Trophoblast cell (in vitro differentiated cells and primary cell): ENCODE results near the gene SYNPR.
A peak's percentile ranks its signal among the peaks of the same experiment; 100 is the strongest.

Source experiments
- DNase-seq, 2 donors: peaks; one replicate each; pipeline ENCODE4 v3.0.0-alpha.2; 2016
- H2AFZ ChIP-seq: 2 replicates; pipeline ENCODE4 v1.6.1; 2013; ENCODE audit warnings: low read length, moderate library complexity, mild to moderate bottlenecking; ENCODE audit not compliant: insufficient read depth, poor library complexity
- H2AK5ac ChIP-seq: 2 replicates; pipeline ENCODE4 v1.6.1; 2013; ENCODE audit warnings: mild to moderate bottlenecking, low read length
- H2BK120ac ChIP-seq: 2 replicates; pipeline ENCODE4 v1.6.1; 2013; ENCODE audit warnings: low read length, mild to moderate bottlenecking, moderate library complexity; ENCODE audit not compliant: insufficient read depth, poor library complexity
- H2BK12ac ChIP-seq: 2 replicates; pipeline ENCODE4 v1.6.1; 2013; ENCODE audit warnings: mild to moderate bottlenecking, low read length, moderate library complexity
- H2BK5ac ChIP-seq: 2 replicates; pipeline ENCODE4 v1.6.1; 2013; ENCODE audit warnings: low read length, low read depth, moderate library complexity, mild to moderate bottlenecking; ENCODE audit not compliant: poor library complexity
- H3K14ac ChIP-seq: 2 replicates; pipeline ENCODE4 v1.6.1; 2013; ENCODE audit warnings: mild to moderate bottlenecking, low read length
- H3K18ac ChIP-seq: 2 replicates; pipeline ENCODE4 v1.6.1; 2013; ENCODE audit warnings: mild to moderate bottlenecking, low read length
- H3K23ac ChIP-seq: 2 replicates; pipeline ENCODE4 v1.6.1; 2013; ENCODE audit warnings: low read length
- H3K27ac ChIP-seq: 2 replicates; pipeline ENCODE4 v1.5.1; 2013; ENCODE audit warnings: low read depth, mild to moderate bottlenecking, inconsistent platforms, low read length, moderate library complexity
- H3K27me3 ChIP-seq: 2 replicates; pipeline ENCODE4 v1.6.1; 2013; ENCODE audit warnings: inconsistent platforms, mild to moderate bottlenecking, low read length, moderate library complexity; ENCODE audit not compliant: insufficient read depth
- H3K36me3 ChIP-seq, 2 experiments: 1 replicate in 1 of 2; 2 replicates in 1 of 2; pipeline ENCODE4 v1.6.1; 2013; ENCODE audit warnings: low read length in 2 of 2, mild to moderate bottlenecking in 2 of 2, moderate library complexity in 1 of 2; ENCODE audit not compliant: insufficient read depth in 2 of 2, control insufficient read depth in 1 of 2
- H3K4ac ChIP-seq: 2 replicates; pipeline ENCODE4 v1.6.1; 2013; ENCODE audit warnings: low read depth, mild to moderate bottlenecking, low read length, moderate library complexity
- H3K4me1 ChIP-seq, 2 experiments: 1 replicate in 1 of 2; 2 replicates in 1 of 2; pipeline ENCODE4 v1.6.1; 2013; ENCODE audit warnings: low read length in 2 of 2, mild to moderate bottlenecking in 2 of 2, moderate library complexity in 1 of 2; ENCODE audit not compliant: insufficient read depth in 2 of 2, control insufficient read depth in 1 of 2
- H3K4me2 ChIP-seq: 2 replicates; pipeline ENCODE4 v1.6.1; 2013; ENCODE audit warnings: inconsistent platforms, mild to moderate bottlenecking, low read length, moderate library complexity
- H3K4me3 ChIP-seq: 2 replicates; pipeline ENCODE4 v1.5.1; 2013; ENCODE audit warnings: mild to moderate bottlenecking, low read depth, low read length, inconsistent platforms
- H3K79me1 ChIP-seq: one replicate; pipeline ENCODE4 v1.6.1; 2013; ENCODE audit warnings: low read length
- H3K79me2 ChIP-seq: 2 replicates; pipeline ENCODE4 v1.6.1; 2013; ENCODE audit warnings: low read length, mild to moderate bottlenecking; ENCODE audit not compliant: control insufficient read depth, insufficient read depth, poor library complexity
- H3K9ac ChIP-seq: 2 replicates; pipeline ENCODE4 v1.6.1; 2013; ENCODE audit warnings: mild to moderate bottlenecking, low read length
- H3K9me3 ChIP-seq: 2 replicates; pipeline ENCODE4 v1.6.1; 2013; ENCODE audit warnings: low read depth, mild to moderate bottlenecking, control low read depth, inconsistent platforms, low read length; ENCODE audit not compliant: insufficient read depth
- H4K12ac ChIP-seq: 2 replicates; pipeline ENCODE4 v1.6.1; 2013; ENCODE audit warnings: low read depth, mild to moderate bottlenecking, low read length, moderate library complexity
- H4K8ac ChIP-seq: 2 replicates; pipeline ENCODE4 v1.6.1; 2013; ENCODE audit warnings: low read depth, mild to moderate bottlenecking, low read length, moderate library complexity
- H4K91ac ChIP-seq: one replicate; pipeline ENCODE4 v1.6.1; 2013; ENCODE audit warnings: low read depth, mild to moderate bottlenecking, low read length, moderate library complexity
- WGBS: extraction: QIAGEN DNeasy Blood & Tissue Kit; methylation state at CpG from one replicate; pipeline ENCODE4 v1.1.7; 2013; ENCODE audit warnings: missing lambda C conversion rate; ENCODE audit not compliant: insufficient read length, insufficient coverage; ENCODE audit errors: extremely low coverage; 5-methylcytosine and 5-hydroxymethylcytosine counted together

SYNPR gene

GRCh38 chr3:63331520-63331919 is 53.4 kb downstream of the SYNPR start:
- Histone ChIP-seq H4K8ac (no peak overlapping the region), H2AK5ac (no peak overlapping the region), H3K4me2 (no peak overlapping the region), H3K9ac (no peak overlapping the region), H3K14ac (no peak overlapping the region), H3K79me1 (no peaks in the 10 kb centered on the region), H3K9me3 (no peaks in the 10 kb centered on the region), H3K4me1 (no peaks in the 10 kb centered on the region), H3K36me3 (no peaks in the 10 kb centered on the region), H2BK5ac (no peak overlapping the region), H2BK12ac (no peak overlapping the region), H2BK120ac (no peak overlapping the region), H3K4ac (no peak overlapping the region), H4K12ac (no peak overlapping the region), H2AFZ (no peak overlapping the region), H3K27ac (no peak overlapping the region), H4K91ac (no peak overlapping the region), H3K4me3 (no peak overlapping the region), H3K23ac (no peak overlapping the region), H3K18ac (no peak overlapping the region), H3K27me3 (no peaks in the 10 kb centered on the region), H3K79me2 (no peaks in the 10 kb centered on the region)
- DNase-seq: no peak
- no CpG with 5 or more reads among the region's 3 CpGs for WGBS

GRCh38 chr3:63333815-63334214 is 55.7 kb downstream of the SYNPR start:
- Histone ChIP-seq H3K4me3 (no peak overlapping the region), H3K4me2 (no peak overlapping the region), H4K8ac (no peak overlapping the region), H2AFZ (no peak overlapping the region), H3K9ac (no peak overlapping the region), H3K79me2 (no peaks in the 10 kb centered on the region), H2BK12ac (no peak overlapping the region), H4K12ac (no peak overlapping the region), H3K79me1 (no peaks in the 10 kb centered on the region), H4K91ac (no peak overlapping the region), H2BK5ac (no peak overlapping the region), H3K27ac (no peak overlapping the region), H2BK120ac (no peak overlapping the region), H3K36me3 (no peaks in the 10 kb centered on the region), H3K9me3 (no peaks in the 10 kb centered on the region), H3K18ac (no peak overlapping the region), H3K4me1 (no peaks in the 10 kb centered on the region), H3K14ac (no peak overlapping the region), H3K23ac (no peak overlapping the region), H3K4ac (no peak overlapping the region), H3K27me3 (no peaks in the 10 kb centered on the region), H2AK5ac (no peak overlapping the region)
- WGBS: no CpG with 5 or more reads among the region's 1 CpG
- DNase-seq: peak in 1 of 2 donors; percentile 34

GRCh38 chr3:63338351-63338750 is 60.2 kb downstream of the SYNPR start:
- Histone ChIP-seq H3K4me2 (no peak overlapping the region), H2AFZ (no peak overlapping the region), H3K9ac (no peak overlapping the region), H2AK5ac (no peak overlapping the region), H3K14ac (no peak overlapping the region), H4K8ac (no peak overlapping the region), H3K23ac (no peak overlapping the region), H3K36me3 (no peaks in the 10 kb centered on the region), H3K79me1 (peaks cover 3% of the 10 kb centered on the region), H2BK5ac (no peak overlapping the region), H4K91ac (no peak overlapping the region), H2BK12ac (no peak overlapping the region), H2BK120ac (no peak overlapping the region), H3K27me3 (no peaks in the 10 kb centered on the region), H3K4ac (no peak overlapping the region), H3K27ac (no peak overlapping the region), H3K4me3 (no peak overlapping the region), H3K9me3 (no peaks in the 10 kb centered on the region), H4K12ac (no peak overlapping the region), H3K18ac (no peak overlapping the region), H3K79me2 (no peaks in the 10 kb centered on the region), H3K4me1 (peaks cover 2% of the 10 kb centered on the region in 2 experiments)
- DNase-seq: no peak
- WGBS: no CpG with 5 or more reads among the region's 2 CpGs

- Histone ChIP-seq H2BK5ac (no peak overlapping the region), H2BK120ac (no peak overlapping the region), H3K4me2 (no peak overlapping the region), H4K8ac (no peak overlapping the region), H3K79me2 (no peaks in the 10 kb centered on the region), H4K12ac (no peak overlapping the region), H3K27me3 (no peaks in the 10 kb centered on the region), H4K91ac (no peak overlapping the region), H3K4me1 (peaks cover 7 to 10% of the 10 kb centered on the region in 2 experiments), H3K4ac (no peak overlapping the region), H2AFZ (no peak overlapping the region), H3K79me1 (peaks cover 8% of the 10 kb centered on the region), H2AK5ac (no peak overlapping the region), H2BK12ac (no peak overlapping the region), H3K36me3 (no peaks in the 10 kb centered on the region), H3K18ac (no peak overlapping the region), H3K14ac (no peak overlapping the region), H3K4me3 (no peak overlapping the region), H3K9me3 (no peaks in the 10 kb centered on the region), H3K27ac (peak overlapping the region; percentile 44), H3K23ac (no peak overlapping the region), H3K9ac (no peak overlapping the region)
- peak; percentile 65 to 69 for DNase-seq
- WGBS: no CpG with 5 or more reads among the region's 9 CpGs
Observed at GRCh38 chr3:63343674-63344073, 65.6 kb downstream of the SYNPR start.
